K562 (cell line): ENCODE measurements around the gene S100A2. TPM values are rescaled to one million over a fixed set of nuclear protein-coding genes. Genes with fewer than 3 reads are reported as not detected.

Experiments used
- ATAC-seq: fragments of 200-7000 bp; cut with Tn5 transposase; 3 replicates; pipeline ENCODE4 v1.9.1; 2020; ENCODE audit warnings: moderate library complexity
- BruUV-seq: library from RNA; stranded (reverse); fragments of 400-500 nt; replicated peaks from 2 replicates; lab custom pipeline; 2021; lab: Mats Ljungman, UMichigan
- CTCF ChIA-PET: fragments of 300-600 bp; formaldehyde crosslinking; extraction: SDS; loops from one replicate; lab custom pipeline; 2021; ENCODE audit warnings: low intra/inter-chr PET ratio; lab: Yijun Ruan, JAX
- POLR2A ChIA-PET: fragments of 300-600, 350-650 bp; sonication (Branson Sonifier 250); formaldehyde crosslinking; extraction: SDS; loops from one replicate; lab custom pipeline; 2021; ENCODE audit warnings: antibody characterized with exemption, inconsistent platforms; lab: Yijun Ruan, JAX
- DNase-seq, 4 experiments: peaks; one replicate each; pipeline versions ENCODE4 v3.0.0 to v3.0.0-alpha.2; 2011 to 2018; ENCODE audit warnings: low spot score in 3 of 4, mixed read lengths in 3 of 4; ENCODE audit errors: extremely low read depth in 1 of 4
- FAIRE-seq: peaks from 2 replicates; lab custom pipeline; 2011; peaks lifted over from hg19 to GRCh38; lab: Jason Lieb, UNC
- H2AFZ ChIP-seq: 2 replicates; pipeline ENCODE4 v1.6.0; 2011; ENCODE audit warnings: low read depth, low read length, control low read depth, inconsistent platforms
- H3K27ac ChIP-seq: fragments of 200-600 bp; 3 replicates; pipeline ENCODE4 v1.8.0; 2011; ENCODE audit warnings: low read depth, mild to moderate bottlenecking, control low read depth, inconsistent platforms, low read length, moderate library complexity, mixed read lengths; ENCODE audit errors: extremely low read depth
- H3K27me3 ChIP-seq, 2 experiments: fragments of 300-600 bp in 1 of 2; 2 replicates in 1 of 2; 3 replicates in 1 of 2; pipeline versions ENCODE4 v1.6.0 to v1.8.0; 2011; ENCODE audit warnings: inconsistent platforms in 2 of 2, low read length in 2 of 2, mild to moderate bottlenecking in 1 of 2, mixed read lengths in 1 of 2, moderate library complexity in 1 of 2; ENCODE audit not compliant: control insufficient read depth in 2 of 2, insufficient read depth in 2 of 2
- H3K36me3 ChIP-seq: fragments of 300-600 bp; 3 replicates; pipeline ENCODE4 v1.8.0; 2011; ENCODE audit warnings: mild to moderate bottlenecking, low read length, inconsistent platforms; ENCODE audit not compliant: control insufficient read depth, insufficient read depth
- H3K4me1 ChIP-seq, 2 experiments: fragments of 200-600 bp in 1 of 2; replicated peaks in 1 of 2; 2 replicates in 1 of 2; 3 replicates in 1 of 2; pipeline versions ENCODE4 v1.5.1 to v1.8.0; 2011; ENCODE audit warnings: inconsistent platforms in 2 of 2, low read length in 2 of 2, mild to moderate bottlenecking in 1 of 2, mixed read lengths in 1 of 2, moderate library complexity in 1 of 2; ENCODE audit not compliant: control insufficient read depth in 2 of 2, insufficient read depth in 2 of 2
- H3K4me2 ChIP-seq: 2 replicates; pipeline ENCODE4 v1.6.1; 2011; ENCODE audit warnings: low read length, control low read depth, inconsistent platforms, mixed read lengths; ENCODE audit not compliant: insufficient read depth
- H3K4me3 ChIP-seq: fragments of 200-600 bp; sonication (generic), shearing (Covaris generic); 2 replicates; pipeline ENCODE4 v1.5.1; 2016; ENCODE audit warnings: control low read depth, inconsistent platforms
- H3K79me2 ChIP-seq: fragments of 200-600 bp; 3 replicates; pipeline ENCODE4 v1.8.0; 2011; ENCODE audit warnings: low read length, inconsistent platforms; ENCODE audit not compliant: control insufficient read depth, insufficient read depth
- H3K9ac ChIP-seq, 2 experiments: 2 replicates each; pipeline versions ENCODE4 v1.6.0 to v1.6.1; 2011; ENCODE audit warnings: low read depth in 2 of 2, low read length in 2 of 2, control low read depth in 1 of 2, inconsistent platforms in 1 of 2, mild to moderate bottlenecking in 1 of 2, mixed read lengths in 1 of 2; ENCODE audit not compliant: insufficient read depth in 1 of 2
- H3K9me1 ChIP-seq: one replicate; pipeline ENCODE4 v1.6.0; 2011; ENCODE audit warnings: inconsistent platforms, mild to moderate bottlenecking, low read length, moderate library complexity; ENCODE audit not compliant: control insufficient read depth, insufficient read depth
- H3K9me3 ChIP-seq: replicated peaks from 2 replicates; pipeline ENCODE4 v1.5.1; 2011; ENCODE audit warnings: low read depth, low read length, inconsistent platforms; ENCODE audit not compliant: control insufficient read depth, insufficient read depth
- H4K20me1 ChIP-seq: replicated peaks from 2 replicates; pipeline ENCODE4 v1.6.1; 2011; ENCODE audit warnings: low read length, inconsistent platforms, mixed read lengths; ENCODE audit not compliant: control insufficient read depth, insufficient read depth
- ARID1B ChIP-seq: fragments of 450-650 bp; IDR thresholded peaks from 2 replicates; pipeline ENCODE4 v1.6.1; 2016; ENCODE audit warnings: antibody characterized with exemption, mild to moderate bottlenecking, inconsistent platforms
- CBFA2T3 ChIP-seq: fragments of 450-650 bp; IDR thresholded peaks from 2 replicates; pipeline ENCODE4 v1.6.1; 2017
- CXXC5 ChIP-seq: fragments of 250-450 bp; sonication (Bioruptor Pico); IDR thresholded peaks from 2 replicates; pipeline ENCODE4 v1.8.0; 2022; ENCODE audit warnings: inconsistent platforms, mild to moderate bottlenecking, moderate library complexity
- DMBX1 ChIP-seq: fragments of 250-450 bp; sonication (Bioruptor Pico); IDR thresholded peaks from 2 replicates; pipeline ENCODE4 v1.8.0; 2022; ENCODE audit warnings: inconsistent platforms, mild to moderate bottlenecking, moderate library complexity, borderline replicate concordance
- HIVEP1 ChIP-seq: fragments of 250-450 bp; sonication (Bioruptor Pico); IDR thresholded peaks from 2 replicates; pipeline ENCODE4 v1.4.0; 2020; ENCODE audit warnings: mild to moderate bottlenecking
- L3MBTL2 ChIP-seq: fragments of 450-650 bp; IDR thresholded peaks from 2 replicates; pipeline ENCODE4 v1.6.1; 2016; ENCODE audit warnings: mild to moderate bottlenecking, moderate library complexity
- NFIC ChIP-seq: fragments of 450-650 bp; IDR thresholded peaks from 2 replicates; pipeline ENCODE4 v1.6.1; 2017; ENCODE audit warnings: mild to moderate bottlenecking, inconsistent platforms
- POLR2G ChIP-seq: fragments of 200-400 bp; formaldehyde crosslinking; IDR thresholded peaks from 2 replicates; pipeline ENCODE4 v1.6.1; 2017; ENCODE audit warnings: low read depth, mild to moderate bottlenecking, antibody characterized with exemption, low read length, moderate library complexity
- RERE ChIP-seq: sonication (generic); formaldehyde crosslinking; IDR thresholded peaks from 2 replicates; pipeline ENCODE4 v1.8.0; 2023; ENCODE audit warnings: missing genetic modification reagents, mild to moderate bottlenecking, borderline replicate concordance
- RNF219 ChIP-seq: fragments of 250-450 bp; sonication (Bioruptor Pico); IDR thresholded peaks from 2 replicates; pipeline ENCODE4 v1.5.0; 2022; ENCODE audit warnings: mild to moderate bottlenecking
- SMAD4 ChIP-seq: fragments of 250-450 bp; sonication (Bioruptor Pico); conservative IDR thresholded peaks from 2 replicates; pipeline ENCODE4 v1.8.0; 2021; ENCODE audit warnings: inconsistent platforms, mild to moderate bottlenecking, moderate library complexity
- WGBS: fragments of 100-300 bp; shearing (Covaris generic); methylation state at CpG from one replicate; pipeline ENCODE4 v1.1.6; 2016; ENCODE audit warnings: low coverage, mixed read lengths; ENCODE audit not compliant: insufficient coverage; ENCODE audit errors: missing lambda C conversion rate; 5-methylcytosine and 5-hydroxymethylcytosine counted together
- in situ Hi-C: fragments of 300-500 bp; cut with MboI; formaldehyde crosslinking; loops from 4 replicates; pipeline ENCODE4 v1.15.0; 2018; ENCODE audit warnings: inconsistent platforms, mixed read lengths
- intact Hi-C: fragments of 100-400 bp; cut with micrococcal nuclease; formaldehyde crosslinking; loops from 2 replicates; pipeline ENCODE4 v1.14.2; 2022
- polyA plus RNA-seq, 8 experiments: library from polyadenylated mRNA; depleted of rRNA in 4 of 8; stranded (reverse) in 5 of 8; unstranded in 3 of 8; fragments of >200 nt; fragmentation: Nextera tagmentation in 2 of 8; fragmentation: Illumina TruSeq in 1 of 8; extraction: Ambion mirVana in 2 of 8; extraction: Trizol in 1 of 8; gene quantifications; 2 replicates each; pipeline versions ENCODE4 v1.2.1 to v1.2.3, GENCODE V29; 2011 to 2014; ENCODE audit warnings: inconsistent platforms in 1 of 8, missing spikeins in 1 of 8
- total RNA-seq, 7 experiments: library from RNA; depleted of rRNA in 6 of 7; stranded (reverse); fragments of >200 nt in 6 of 7; fragmentation: Illumina TruSeq in 2 of 7; extraction: Trizol in 2 of 7; gene quantifications; 2 replicates each; pipeline versions ENCODE4 v1.2.1 to v1.2.3, GENCODE V29; 2011 to 2021; ENCODE audit warnings: low replicate concordance in 1 of 7

Gene S100A2
- total and polyA plus RNA-seq, 9 of the 15 experiments (the other 6 are each of a cell fraction or from before 2014, with no cell fraction given), result 0.28 to 0.65 (median 0.44) TPM; not detected in 4

GRCh38 chr1:153526132-153526543 lies 39.5 kb downstream of the S100A2 start:
- ChIA-PET POLR2A (interaction anchor here (0.7 to 3.3 kb wide), 6 partner anchors 10 to 101 kb away, joined by 3 to 15 read pairs (median 4); partner anchors contain the start of gene S100A13), CTCF (no interaction called here)
- peak; percentile 73 for FAIRE-seq
- WGBS, result 2% methylated on average over 8 of the region's 8 CpGs
- Histone ChIP-seq H2AFZ (peak overlapping the region; percentile 87), H3K9me1 (no peaks in the 10 kb centered on the region), H3K4me1 (peaks cover 17 to 21% of the 10 kb centered on the region in 2 experiments), H3K27me3 (no peaks in the 10 kb centered on the region), H4K20me1 (no peaks in the 10 kb centered on the region), H3K27ac (peak overlapping the region; percentile 37; the same call in 1 of the 3 replicates), H3K9ac (peak overlapping the region; percentile 37 to 67; a peak in 2 of 4 replicates), H3K4me3 (no peak overlapping the region), H3K4me2 (peak overlapping the region; percentile 58), H3K79me2 (no peaks in the 10 kb centered on the region), H3K36me3 (no peaks in the 10 kb centered on the region), H3K9me3 (peaks cover 2% of the 10 kb centered on the region; the same call in 1 of the 2 replicates)
- intact Hi-C loops (no loop called here), in situ Hi-C loops (no loop called here)
- peak; percentile 71 for ATAC-seq
- BruUV-seq, result no TSS peak
- peak in 1 of 4 experiments; percentile 62 for DNase-seq
- TF ChIP-seq RERE (CRISPR knock-in tag) (0 out of 2 replicates have a peak, but pooled peaks have one; percentile 35), CXXC5 (CRISPR knock-in tag) (peak; percentile 65), DMBX1 (CRISPR knock-in tag) (peak; percentile 37; the same call in 1 of the 2 replicates), CBFA2T3 (peak; percentile 62), SMAD4 (CRISPR knock-in tag) (peak; percentile 61), RNF219 (CRISPR knock-in tag) (no peak), L3MBTL2 (peak; percentile 14; the same call in 1 of the 2 replicates), HIVEP1 (0 out of 2 replicates have a peak, but pooled peaks have one; percentile 26), NFIC (peak; percentile 73), ARID1B (peak; percentile 67), POLR2G (no peak)
